GM19193 (cell line): ENCODE data around the gene CD96.

Experiments
- POLR2A ChIP-seq: IDR thresholded peaks from 4 replicates; pipeline ENCODE4 v1.6.1; 2011; ENCODE audit not compliant: insufficient read depth, insufficient read length; ENCODE audit errors: extremely low read depth

The CD96 gene

GRCh38 chr3:111603679-111604078 lies 61.7 kb downstream of the CD96 start:
- TF ChIP-seq POLR2A = no peak

GRCh38 chr3:111604119-111604518 lies 62.1 kb downstream of the CD96 start:
- no peak for TF ChIP-seq POLR2A

- TF ChIP-seq POLR2A = no peak
Measured at GRCh38 chr3:111605018-111605417, 63.0 kb downstream of the CD96 start.

GRCh38 chr3:111605493-111605892 lies 63.5 kb downstream of the CD96 start:
- no peak for TF ChIP-seq POLR2A

GRCh38 chr3:111607240-111607920 lies 65.4 kb downstream of the CD96 start:
- no peak for TF ChIP-seq POLR2A

- TF ChIP-seq POLR2A = no peak
Measured at GRCh38 chr3:111608383-111608782, 66.4 kb downstream of the CD96 start.

- no peak for TF ChIP-seq POLR2A
Measured at GRCh38 chr3:111609700-111610099, 67.7 kb downstream of the CD96 start.

GRCh38 chr3:111610189-111610588 lies 68.2 kb downstream of the CD96 start:
- TF ChIP-seq POLR2A = no peak

- no peak for TF ChIP-seq POLR2A
Measured at GRCh38 chr3:111610612-111611054, 68.6 kb downstream of the CD96 start.

- TF ChIP-seq POLR2A = no peak
Measured at GRCh38 chr3:111613294-111613693, 71.3 kb downstream of the CD96 start.

GRCh38 chr3:111615880-111616279 lies 73.9 kb downstream of the CD96 start:
- TF ChIP-seq POLR2A = no peak

GRCh38 chr3:111616417-111617105 lies 74.6 kb downstream of the CD96 start:
- TF ChIP-seq POLR2A = no peak

GRCh38 chr3:111617406-111617805 lies 75.4 kb downstream of the CD96 start:
- TF ChIP-seq POLR2A = no peak

GRCh38 chr3:111617912-111618601 lies 76.1 kb downstream of the CD96 start:
- TF ChIP-seq POLR2A = no peak

GRCh38 chr3:111618945-111619344 lies 76.9 kb downstream of the CD96 start:
- no peak for TF ChIP-seq POLR2A

GRCh38 chr3:111619833-111620232 lies 77.8 kb downstream of the CD96 start:
- TF ChIP-seq POLR2A = no peak
